Adrenal gland (tissue), 5 donors: ENCODE measurements around the gene C1orf50.

Experiments used
- POLR2A ChIP-seq, 2 donors: fragments of 450-650 bp; IDR thresholded peaks; one replicate each; pipeline ENCODE4 v1.6.1; 2017; ENCODE audit warnings: antibody characterized with exemption in 2 of 2, mild to moderate bottlenecking in 2 of 2, moderate library complexity in 1 of 2
- TF ChIP-seq, protein P1 (sequence below), 6 experiments: fragments of 450-650 bp in 4 of 6; fragments of 200-600 bp in 2 of 6; sonication (generic) in 1 of 6; IDR thresholded peaks; 1 replicate in 5 of 6; 2 replicates in 1 of 6; pipeline versions ENCODE4 v1.5.1 to v1.8.0; 2016 to 2021; ENCODE audit warnings: antibody characterized with exemption in 6 of 6, mild to moderate bottlenecking in 2 of 6, moderate library complexity in 1 of 6
- donor health status: DM: no; HTN: no; CAD: no.

DNA sequence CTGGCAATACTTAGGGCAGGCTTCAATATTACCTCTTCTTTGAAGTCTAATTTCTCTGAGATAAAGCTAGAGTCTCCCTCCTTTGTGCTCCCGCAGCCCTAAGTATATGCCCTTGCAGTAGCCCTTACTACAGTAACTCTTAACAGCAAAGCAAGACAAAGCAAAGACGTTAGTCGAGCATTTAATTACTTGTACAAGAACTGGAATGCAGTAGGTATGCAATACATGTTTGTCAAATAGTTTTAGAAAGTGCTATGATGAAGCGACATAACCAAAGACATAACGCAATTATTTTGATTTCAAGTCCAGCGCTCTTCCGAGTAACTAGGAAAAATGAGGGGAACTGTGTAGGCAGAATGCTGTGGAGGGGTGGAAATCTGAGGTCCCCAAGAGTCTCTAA is 1.8 kb upstream of the C1orf50 start:
- TF ChIP-seq, protein P1, sequence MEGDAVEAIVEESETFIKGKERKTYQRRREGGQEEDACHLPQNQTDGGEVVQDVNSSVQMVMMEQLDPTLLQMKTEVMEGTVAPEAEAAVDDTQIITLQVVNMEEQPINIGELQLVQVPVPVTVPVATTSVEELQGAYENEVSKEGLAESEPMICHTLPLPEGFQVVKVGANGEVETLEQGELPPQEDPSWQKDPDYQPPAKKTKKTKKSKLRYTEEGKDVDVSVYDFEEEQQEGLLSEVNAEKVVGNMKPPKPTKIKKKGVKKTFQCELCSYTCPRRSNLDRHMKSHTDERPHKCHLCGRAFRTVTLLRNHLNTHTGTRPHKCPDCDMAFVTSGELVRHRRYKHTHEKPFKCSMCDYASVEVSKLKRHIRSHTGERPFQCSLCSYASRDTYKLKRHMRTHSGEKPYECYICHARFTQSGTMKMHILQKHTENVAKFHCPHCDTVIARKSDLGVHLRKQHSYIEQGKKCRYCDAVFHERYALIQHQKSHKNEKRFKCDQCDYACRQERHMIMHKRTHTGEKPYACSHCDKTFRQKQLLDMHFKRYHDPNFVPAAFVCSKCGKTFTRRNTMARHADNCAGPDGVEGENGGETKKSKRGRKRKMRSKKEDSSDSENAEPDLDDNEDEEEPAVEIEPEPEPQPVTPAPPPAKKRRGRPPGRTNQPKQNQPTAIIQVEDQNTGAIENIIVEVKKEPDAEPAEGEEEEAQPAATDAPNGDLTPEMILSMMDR (IDR thresholded peaks at IDR 0.05): no peak
- TF ChIP-seq POLR2A (IDR thresholded peaks at IDR 0.05): no peak
